Suprapubic skin (tissue), 3 donors: ENCODE results near the gene CACNA2D3.

Experiments
- EP300 ChIP-seq: sonication (generic); formaldehyde crosslinking; IDR thresholded peaks from one replicate; pipeline ENCODE4 v1.6.1; 2017; ENCODE audit warnings: antibody characterized with exemption
- POLR2A ChIP-seq, 2 donors: fragments of 450-650 bp; IDR thresholded peaks; one replicate each; pipeline ENCODE4 v1.6.1; 2017; ENCODE audit warnings: antibody characterized with exemption in 2 of 2, mild to moderate bottlenecking in 2 of 2, moderate library complexity in 2 of 2
- TF ChIP-seq, protein P1 (sequence below), 2 donors: fragments of 200-600 bp in 1 of 2; fragments of 450-650 bp in 1 of 2; sonication (generic) in 1 of 2; IDR thresholded peaks; one replicate each; pipeline ENCODE4 v1.5.1; 2016 to 2019; ENCODE audit warnings: antibody characterized with exemption in 2 of 2, mild to moderate bottlenecking in 1 of 2, moderate library complexity in 1 of 2

DNA sequence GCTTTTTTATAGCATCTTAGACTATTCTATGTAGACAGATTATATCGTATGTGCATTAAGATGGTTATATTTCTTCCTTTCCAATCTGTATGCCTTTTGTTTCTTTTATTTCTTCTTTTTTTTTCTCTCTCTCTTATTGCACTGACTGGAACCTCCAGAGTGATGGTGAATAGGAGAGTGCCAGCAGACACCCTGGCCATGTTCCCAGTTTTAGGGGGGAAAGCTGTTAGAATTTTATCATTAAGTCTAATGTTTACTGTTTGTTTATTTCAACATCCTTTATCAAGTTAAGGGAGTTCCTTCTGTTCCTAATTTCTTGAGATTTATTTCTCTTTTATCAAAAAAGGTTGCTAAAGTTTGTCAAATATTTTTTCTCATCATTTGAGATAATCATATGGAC, 922.1 kb downstream of the CACNA2D3 start:
- TF ChIP-seq, protein P1, sequence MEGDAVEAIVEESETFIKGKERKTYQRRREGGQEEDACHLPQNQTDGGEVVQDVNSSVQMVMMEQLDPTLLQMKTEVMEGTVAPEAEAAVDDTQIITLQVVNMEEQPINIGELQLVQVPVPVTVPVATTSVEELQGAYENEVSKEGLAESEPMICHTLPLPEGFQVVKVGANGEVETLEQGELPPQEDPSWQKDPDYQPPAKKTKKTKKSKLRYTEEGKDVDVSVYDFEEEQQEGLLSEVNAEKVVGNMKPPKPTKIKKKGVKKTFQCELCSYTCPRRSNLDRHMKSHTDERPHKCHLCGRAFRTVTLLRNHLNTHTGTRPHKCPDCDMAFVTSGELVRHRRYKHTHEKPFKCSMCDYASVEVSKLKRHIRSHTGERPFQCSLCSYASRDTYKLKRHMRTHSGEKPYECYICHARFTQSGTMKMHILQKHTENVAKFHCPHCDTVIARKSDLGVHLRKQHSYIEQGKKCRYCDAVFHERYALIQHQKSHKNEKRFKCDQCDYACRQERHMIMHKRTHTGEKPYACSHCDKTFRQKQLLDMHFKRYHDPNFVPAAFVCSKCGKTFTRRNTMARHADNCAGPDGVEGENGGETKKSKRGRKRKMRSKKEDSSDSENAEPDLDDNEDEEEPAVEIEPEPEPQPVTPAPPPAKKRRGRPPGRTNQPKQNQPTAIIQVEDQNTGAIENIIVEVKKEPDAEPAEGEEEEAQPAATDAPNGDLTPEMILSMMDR (IDR thresholded peaks at IDR 0.05) = no peak
- no peak for TF ChIP-seq POLR2A (IDR thresholded peaks at IDR 0.05)
- no peak for TF ChIP-seq EP300
